Lower lobe of right lung (tissue), 2 donors: ENCODE data around the gene SERTAD4. TPM values are rescaled to one million over a fixed set of nuclear protein-coding genes. Genes with fewer than 3 reads are reported as not detected.

Experiments used
- ATAC-seq, 2 donors: fragments of 200-7000 bp; cut with Tn5 transposase; one replicate each; pipeline ENCODE4 v1.9.1; 2020 to 2022; ENCODE audit warnings: mild to moderate bottlenecking in 2 of 2, moderate library complexity in 2 of 2
- DNase-seq: peaks from one replicate; pipeline ENCODE4 v3.0.0-alpha.2; 2020
- H3K27ac ChIP-seq: fragments of 200-600 bp; one replicate; pipeline ENCODE4 v1.8.0; 2022
- H3K27me3 ChIP-seq: fragments of 200-600 bp; one replicate; pipeline ENCODE4 v1.8.0; 2022; ENCODE audit warnings: low read depth
- H3K36me3 ChIP-seq: fragments of 200-600 bp; one replicate; pipeline ENCODE4 v1.8.0; 2022; ENCODE audit warnings: mild to moderate bottlenecking
- H3K4me1 ChIP-seq: fragments of 200-600 bp; one replicate; pipeline ENCODE4 v1.8.0; 2022
- H3K4me3 ChIP-seq: fragments of 200-600 bp; one replicate; pipeline ENCODE4 v1.8.0; 2022; ENCODE audit warnings: mild to moderate bottlenecking
- H3K9me3 ChIP-seq: fragments of 200-600 bp; one replicate; pipeline ENCODE4 v1.8.0; 2022
- intact Hi-C: fragments of 100-400 bp; cut with DNase I; formaldehyde crosslinking; loops from one replicate; pipeline ENCODE4 v1.11.0; 2022
- total RNA-seq: library from RNA; stranded (reverse); fragmentation: NEBNext Ultra II Directional; extraction: Animal tissue kit (Norgen Biotek cat#: 25700); gene quantifications from one replicate; pipeline ENCODE4 v1.2.1, GENCODE V29; 2021
- TF ChIP-seq, protein P1 (sequence below): fragments of 200-600 bp; IDR thresholded peaks from one replicate; pipeline ENCODE4 v1.8.0; 2022; ENCODE audit warnings: antibody characterized with exemption, mild to moderate bottlenecking
- donor health status: DM: no; HTN: yes; CAD: no; lungs with severe emphysema.

SERTAD4 gene
- total RNA-seq, 1 donor from 2014 or later, result 4.3 TPM

GRCh38 chr1:210280221-210280620 is 47.6 kb downstream of the SERTAD4 start:
- no peak overlapping the region for H3K4me3 ChIP-seq
- H3K27ac ChIP-seq, result no peak overlapping the region
- H3K4me1 ChIP-seq, result no peaks in the 10 kb centered on the region
- H3K27me3 ChIP-seq, result no peaks in the 10 kb centered on the region
- no peak for ATAC-seq
- TF ChIP-seq, protein P1, sequence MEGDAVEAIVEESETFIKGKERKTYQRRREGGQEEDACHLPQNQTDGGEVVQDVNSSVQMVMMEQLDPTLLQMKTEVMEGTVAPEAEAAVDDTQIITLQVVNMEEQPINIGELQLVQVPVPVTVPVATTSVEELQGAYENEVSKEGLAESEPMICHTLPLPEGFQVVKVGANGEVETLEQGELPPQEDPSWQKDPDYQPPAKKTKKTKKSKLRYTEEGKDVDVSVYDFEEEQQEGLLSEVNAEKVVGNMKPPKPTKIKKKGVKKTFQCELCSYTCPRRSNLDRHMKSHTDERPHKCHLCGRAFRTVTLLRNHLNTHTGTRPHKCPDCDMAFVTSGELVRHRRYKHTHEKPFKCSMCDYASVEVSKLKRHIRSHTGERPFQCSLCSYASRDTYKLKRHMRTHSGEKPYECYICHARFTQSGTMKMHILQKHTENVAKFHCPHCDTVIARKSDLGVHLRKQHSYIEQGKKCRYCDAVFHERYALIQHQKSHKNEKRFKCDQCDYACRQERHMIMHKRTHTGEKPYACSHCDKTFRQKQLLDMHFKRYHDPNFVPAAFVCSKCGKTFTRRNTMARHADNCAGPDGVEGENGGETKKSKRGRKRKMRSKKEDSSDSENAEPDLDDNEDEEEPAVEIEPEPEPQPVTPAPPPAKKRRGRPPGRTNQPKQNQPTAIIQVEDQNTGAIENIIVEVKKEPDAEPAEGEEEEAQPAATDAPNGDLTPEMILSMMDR, result no peak
- no peaks in the 10 kb centered on the region for H3K36me3 ChIP-seq
- intact Hi-C loops, result no loop called here
- DNase-seq, result no peak
- H3K9me3 ChIP-seq, result peaks cover 20% of the 10 kb centered on the region

- H3K27me3 ChIP-seq, result no peaks in the 10 kb centered on the region
- H3K4me1 ChIP-seq, result peaks cover 13% of the 10 kb centered on the region
- DNase-seq (no peak), ATAC-seq (no peak)
- TF ChIP-seq, protein P1, result no peak
- no peak overlapping the region for H3K27ac ChIP-seq
- intact Hi-C loops, result no loop called here
- H3K4me3 ChIP-seq, result no peak overlapping the region
- no peaks in the 10 kb centered on the region for H3K9me3 ChIP-seq
- no peaks in the 10 kb centered on the region for H3K36me3 ChIP-seq
These were observed 55.5 kb downstream of the SERTAD4 start for GRCh38 chr1:210288116-210288515.

DNA sequence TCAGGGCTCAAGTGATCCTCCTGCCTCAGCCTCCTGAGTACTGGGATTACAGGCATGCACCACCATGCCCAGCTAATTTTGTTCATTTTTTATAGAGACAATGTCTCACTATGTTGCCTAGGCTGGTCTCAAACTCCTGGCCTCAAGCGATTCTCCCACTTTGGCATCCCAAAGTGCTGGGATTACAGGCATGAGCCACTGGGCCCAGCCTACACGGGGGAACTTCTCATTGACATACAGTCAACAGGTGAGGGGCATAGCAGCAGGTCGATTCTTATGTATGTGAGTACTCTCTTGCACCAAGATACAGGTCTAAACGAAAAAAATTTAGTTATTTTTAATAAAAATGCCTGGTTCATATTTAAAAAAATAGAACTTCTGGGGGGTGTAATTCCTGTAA is 56.7 kb downstream of the SERTAD4 start:
- Histone ChIP-seq H3K27me3 (no peaks in the 10 kb centered on the region), H3K4me3 (no peak overlapping the region), H3K9me3 (no peaks in the 10 kb centered on the region), H3K4me1 (peaks cover 24% of the 10 kb centered on the region), H3K36me3 (no peaks in the 10 kb centered on the region), H3K27ac (no peak overlapping the region)
- DNase-seq (no peak), ATAC-seq (no peak)
- intact Hi-C loops, result no loop called here
- TF ChIP-seq, protein P1, result no peak

GRCh38 chr1:210291081-210291764 is 58.6 kb downstream of the SERTAD4 start:
- H3K4me1 ChIP-seq, result peaks cover 39% of the 10 kb centered on the region
- no peak overlapping the region for H3K4me3 ChIP-seq
- TF ChIP-seq, protein P1, result no peak
- no peaks in the 10 kb centered on the region for H3K9me3 ChIP-seq
- H3K36me3 ChIP-seq, result no peaks in the 10 kb centered on the region
- H3K27me3 ChIP-seq, result no peaks in the 10 kb centered on the region
- no peak overlapping the region for H3K27ac ChIP-seq
- no peak for DNase-seq
- no peak for ATAC-seq
- intact Hi-C loops, result no loop called here

DNA sequence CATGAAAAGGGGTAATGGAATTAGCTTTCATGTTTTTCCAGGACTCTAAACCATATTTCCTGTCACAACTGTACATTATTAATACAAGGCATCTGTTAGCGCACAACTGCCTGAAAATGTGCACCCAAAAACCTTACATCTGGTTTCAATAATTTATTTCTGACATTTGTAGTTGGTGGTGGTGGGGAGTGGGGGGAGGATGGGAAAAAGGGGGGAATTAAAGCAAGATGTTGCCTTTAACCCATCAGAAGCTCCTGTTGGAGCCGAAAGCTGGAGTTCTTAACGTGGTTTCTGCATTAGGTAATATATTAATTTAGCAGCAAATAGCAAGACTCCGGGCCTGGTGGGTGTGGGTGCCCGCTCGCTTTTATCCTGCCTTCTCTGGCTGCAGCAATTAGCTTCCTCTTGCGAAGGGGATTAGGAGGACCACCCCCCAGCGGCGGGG is 59.2 kb downstream of the SERTAD4 start:
- Histone ChIP-seq H3K4me3 (peak overlapping the region; percentile 52), H3K27ac (peak overlapping the region; percentile 81), H3K36me3 (no peaks in the 10 kb centered on the region), H3K9me3 (no peaks in the 10 kb centered on the region), H3K27me3 (no peaks in the 10 kb centered on the region), H3K4me1 (peaks cover 39% of the 10 kb centered on the region)
- ATAC-seq, result peak; percentile 2 to 53
- TF ChIP-seq, protein P1, result no peak
- intact Hi-C loops, result no loop called here
- no peak for DNase-seq
